HG03159 (cell line): ENCODE measurements around the gene GDF15.

ENCODE experiments used
- ATAC-seq: cut with Tn5 transposase; IDR thresholded peaks from one replicate; pipeline ENCODE4 v1.9.1; 2021; ENCODE audit warnings: mild to moderate bottlenecking, moderate library complexity; ENCODE audit not compliant: unreplicated experiment

Gene GDF15

DNA sequence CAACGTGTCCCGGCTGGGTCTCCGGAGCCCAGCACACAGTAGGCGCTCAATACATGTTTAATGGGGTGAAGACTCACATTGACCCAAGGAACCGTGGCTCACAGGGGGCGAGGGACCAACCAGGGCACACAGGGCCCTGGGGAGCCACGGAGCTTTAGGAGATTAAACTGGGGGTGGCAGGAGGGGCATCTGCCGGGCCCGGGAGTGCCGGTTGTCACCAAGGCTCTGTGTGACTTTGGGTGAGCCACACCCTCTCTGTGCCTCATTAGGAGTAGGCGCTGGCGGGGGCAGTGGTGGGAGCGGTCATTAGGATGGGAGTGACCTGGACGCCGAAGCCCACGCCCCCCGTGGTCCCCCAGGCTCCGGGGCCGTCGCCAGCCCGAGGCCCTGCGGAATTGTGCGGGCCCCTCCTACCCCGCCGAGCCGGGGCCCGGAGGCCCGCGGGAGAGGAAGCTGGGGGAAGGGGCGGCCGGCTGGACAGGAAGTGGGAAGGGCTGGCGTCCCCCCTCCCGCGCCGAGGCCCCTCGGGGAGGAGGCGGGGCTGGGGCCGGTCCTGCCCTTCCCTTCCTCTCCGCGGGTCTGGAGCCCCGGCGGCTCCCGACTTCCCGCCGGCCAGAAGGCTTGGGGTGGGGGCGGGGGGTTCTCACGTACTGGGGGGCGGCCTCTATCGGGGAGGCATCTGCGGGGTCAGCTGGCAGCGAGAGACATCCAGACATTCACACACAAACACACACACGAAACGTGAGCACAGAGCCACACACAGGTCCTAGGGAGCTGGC is 31.5 kb downstream of the GDF15 start:
- no peak for ATAC-seq

DNA sequence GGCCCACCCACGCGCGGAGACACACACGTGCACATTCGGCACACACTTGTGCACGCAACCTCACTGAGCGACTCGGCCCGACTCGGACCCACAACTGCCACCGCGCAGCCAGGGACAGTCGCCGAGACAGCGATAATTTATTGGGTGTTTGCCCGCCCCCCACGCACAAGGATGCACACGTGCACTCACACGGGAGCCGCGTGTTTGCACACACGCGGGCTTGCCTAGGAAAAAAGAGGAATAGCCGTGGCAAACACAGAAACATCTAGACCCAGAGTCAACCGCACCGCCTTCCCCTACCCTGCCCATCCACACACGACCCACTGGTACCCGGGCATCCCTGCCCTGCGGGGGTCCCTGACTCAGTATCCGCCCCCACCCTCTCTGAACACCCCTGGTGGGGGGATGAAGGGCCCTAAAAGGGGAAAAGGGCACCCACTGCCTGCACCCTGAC is 32.1 kb downstream of the GDF15 start:
- no peak for ATAC-seq

DNA sequence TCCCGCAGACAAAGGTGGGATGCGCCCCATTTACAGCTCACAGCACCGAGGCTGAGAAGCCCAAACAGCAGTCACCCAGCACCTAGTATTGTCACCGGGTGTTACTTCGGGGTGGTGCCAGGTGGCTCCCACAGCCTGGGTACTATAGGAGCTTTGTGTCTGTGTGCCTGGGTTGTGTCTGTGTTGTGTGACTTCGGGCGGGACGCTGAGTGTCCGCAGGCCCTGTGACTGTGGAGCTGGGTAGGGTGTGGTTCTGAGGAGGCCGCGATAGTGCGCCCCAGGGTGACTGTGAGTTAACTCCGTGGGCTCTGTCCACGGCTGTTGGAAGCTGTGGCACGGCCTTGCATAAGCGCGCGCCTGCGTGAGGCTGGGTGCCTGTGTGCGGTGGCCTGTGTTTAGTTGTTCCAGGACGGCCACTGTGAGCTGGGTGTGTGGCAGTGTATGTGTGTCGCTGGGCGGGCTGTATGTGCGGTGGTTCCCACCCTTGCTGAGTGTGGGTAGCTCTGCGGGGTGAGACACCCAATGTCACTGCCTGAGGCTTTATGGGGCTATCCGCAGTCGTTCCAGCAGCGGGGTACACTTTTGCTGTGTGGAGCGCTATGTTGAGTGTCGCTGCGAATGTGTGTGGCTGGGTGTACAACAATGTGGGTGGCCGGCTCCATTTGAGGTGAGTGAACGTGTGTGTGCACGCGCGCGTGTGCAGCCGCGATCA is 32.7 kb downstream of the GDF15 start:
- ATAC-seq, result no peak

DNA sequence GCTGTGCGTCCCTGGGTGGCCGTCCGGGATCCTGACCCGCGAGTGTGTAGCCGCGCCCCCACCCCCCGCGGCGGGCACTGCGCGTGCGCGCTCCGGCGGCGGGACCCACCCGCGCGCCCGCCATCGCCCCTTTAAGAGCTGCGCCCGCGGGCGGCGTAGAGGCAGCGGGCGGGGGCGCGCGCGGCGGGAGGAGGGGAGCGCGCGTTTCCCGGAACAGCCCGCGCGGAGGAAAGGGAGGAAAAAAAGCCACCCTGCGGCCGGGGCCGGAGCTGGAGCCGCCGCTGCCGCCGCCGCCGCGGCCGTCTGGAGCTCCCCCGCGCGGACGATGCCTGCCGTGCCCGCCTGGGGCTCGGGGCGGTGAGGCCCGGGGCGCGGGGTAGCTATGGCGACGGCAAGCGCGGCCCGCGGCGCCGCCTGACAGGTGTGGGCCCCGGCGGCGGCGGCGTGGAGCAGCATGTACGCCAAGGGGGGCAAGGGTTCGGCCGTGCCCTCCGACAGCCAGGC is 33.3 kb downstream of the GDF15 start, which contains the start of gene SSBP4:
Gene SSBP4 (plus strand): TSS at position 204 of the 504 bp plus-strand sequence. CDS start 251 bp downstream, at position 455.
- no peak for ATAC-seq

DNA sequence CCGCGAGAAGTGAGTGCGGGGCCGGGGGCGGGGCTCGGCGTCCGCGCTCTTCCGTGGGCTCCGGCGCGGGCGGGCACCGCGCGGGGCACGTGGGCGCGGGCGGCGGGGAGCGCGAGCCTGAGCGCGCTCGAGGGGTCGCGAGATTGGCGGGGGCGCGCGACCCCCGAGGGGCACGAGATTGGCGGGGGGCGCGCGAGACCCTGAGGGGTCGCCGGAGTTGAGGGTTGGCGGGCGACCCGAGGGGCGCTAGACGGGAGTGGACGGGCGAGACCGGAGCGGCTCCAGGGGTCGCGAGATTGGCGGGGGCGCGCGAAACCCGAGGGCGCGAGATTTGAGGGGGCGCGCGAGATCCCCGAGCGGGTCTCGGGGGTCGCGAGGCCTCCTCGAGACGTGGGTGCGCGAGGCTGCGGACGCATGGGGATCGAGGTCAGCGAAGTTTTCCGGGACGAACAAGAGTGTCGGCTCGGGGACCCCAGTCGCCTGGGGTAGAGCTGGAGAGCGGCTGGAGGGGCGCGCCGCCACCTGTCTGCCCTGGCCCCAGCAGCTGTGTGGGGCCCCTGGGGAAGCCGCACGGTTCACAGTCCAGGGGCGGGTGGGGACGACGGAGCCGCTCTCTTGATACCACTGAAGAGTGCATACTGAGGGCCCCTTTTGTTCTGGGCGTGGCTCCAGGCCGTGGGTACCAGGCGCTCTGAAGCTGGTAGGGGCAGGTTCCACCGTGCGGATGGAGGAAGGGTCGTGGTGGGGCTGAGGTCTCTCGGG is 33.9 kb downstream of the GDF15 start:
- no peak for ATAC-seq

DNA sequence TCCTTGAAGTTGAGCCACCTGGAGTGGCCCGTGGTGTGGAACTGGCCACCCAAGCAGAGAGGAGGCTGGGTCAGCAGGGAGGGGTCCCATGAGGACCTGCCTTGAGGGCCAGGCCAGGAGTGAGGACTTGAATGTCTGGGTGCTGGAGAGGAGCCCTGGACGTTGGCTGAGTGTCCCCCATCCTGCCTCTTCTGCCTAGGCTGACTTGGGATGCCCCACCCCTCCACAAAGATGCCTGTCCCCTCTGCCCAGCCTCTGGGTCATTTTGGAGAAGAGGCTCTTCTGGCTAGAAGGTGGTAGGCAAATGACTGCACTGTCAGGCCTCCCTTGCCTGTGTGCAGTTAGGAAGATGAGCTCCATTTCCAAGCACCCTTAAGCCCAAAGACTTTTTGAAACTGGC is 35.0 kb downstream of the GDF15 start:
- ATAC-seq, result no peak

DNA sequence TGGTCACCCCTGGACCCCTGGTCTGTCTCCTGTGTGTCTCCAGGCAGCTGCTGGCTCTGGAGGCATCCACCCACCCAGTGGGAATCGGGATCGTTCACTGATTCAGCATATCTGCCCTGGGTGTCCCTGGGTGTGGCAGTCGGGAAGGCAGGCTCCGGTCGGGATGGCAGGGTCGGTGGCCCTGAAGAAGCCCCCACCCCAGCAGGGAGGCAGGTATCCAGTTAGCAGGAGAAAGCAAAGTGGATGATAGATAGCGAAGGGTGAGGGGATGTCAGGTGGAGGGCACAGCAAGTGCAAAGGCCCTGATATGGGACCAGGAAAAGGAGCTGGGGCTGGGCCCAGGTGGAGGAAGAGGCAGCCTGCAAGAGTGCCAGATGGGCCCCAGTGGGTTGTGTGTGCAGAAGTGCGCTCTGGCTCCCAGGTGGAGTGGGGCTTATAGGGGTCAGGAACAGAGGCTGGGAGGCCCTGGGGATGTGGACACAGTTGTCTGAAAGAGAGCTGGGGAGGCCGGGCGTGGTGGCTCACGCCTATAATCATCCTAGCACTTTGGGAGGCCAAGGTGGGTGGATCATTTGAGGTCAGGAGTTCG is 35.5 kb downstream of the GDF15 start:
- ATAC-seq, result no peak

DNA sequence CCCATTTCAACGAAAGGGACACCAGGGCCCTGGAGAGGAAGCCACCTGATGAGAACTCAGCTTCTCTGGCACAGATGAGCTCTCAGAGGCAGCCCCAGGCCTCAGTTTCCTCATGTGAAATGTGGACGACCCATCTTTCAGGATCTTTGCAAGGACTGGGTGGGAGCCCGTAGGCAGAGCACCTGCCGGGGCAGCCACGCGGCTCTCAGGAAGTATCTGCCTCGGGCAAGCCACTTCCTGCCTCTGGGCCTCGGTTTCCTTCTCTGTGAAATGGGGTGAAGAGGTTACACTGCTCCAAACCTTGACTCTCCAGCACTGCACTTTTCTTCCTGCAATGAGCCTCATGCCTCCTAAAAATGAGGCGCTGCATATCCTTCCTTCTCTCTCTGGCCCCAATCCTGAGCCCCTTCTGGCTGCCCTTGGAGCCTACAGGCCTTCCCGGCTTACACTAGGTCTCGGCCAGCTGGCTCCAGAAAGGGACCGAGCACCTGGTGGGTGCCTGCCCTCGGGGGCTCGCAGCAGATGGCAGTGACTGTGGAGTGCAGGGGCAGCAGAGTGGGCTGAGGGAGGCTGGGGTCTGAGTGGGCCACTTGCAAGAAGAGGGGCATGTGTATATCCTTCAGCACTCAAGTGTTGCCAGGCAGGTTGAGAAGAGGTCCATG is 36.7 kb downstream of the GDF15 start:
- no peak for ATAC-seq

DNA sequence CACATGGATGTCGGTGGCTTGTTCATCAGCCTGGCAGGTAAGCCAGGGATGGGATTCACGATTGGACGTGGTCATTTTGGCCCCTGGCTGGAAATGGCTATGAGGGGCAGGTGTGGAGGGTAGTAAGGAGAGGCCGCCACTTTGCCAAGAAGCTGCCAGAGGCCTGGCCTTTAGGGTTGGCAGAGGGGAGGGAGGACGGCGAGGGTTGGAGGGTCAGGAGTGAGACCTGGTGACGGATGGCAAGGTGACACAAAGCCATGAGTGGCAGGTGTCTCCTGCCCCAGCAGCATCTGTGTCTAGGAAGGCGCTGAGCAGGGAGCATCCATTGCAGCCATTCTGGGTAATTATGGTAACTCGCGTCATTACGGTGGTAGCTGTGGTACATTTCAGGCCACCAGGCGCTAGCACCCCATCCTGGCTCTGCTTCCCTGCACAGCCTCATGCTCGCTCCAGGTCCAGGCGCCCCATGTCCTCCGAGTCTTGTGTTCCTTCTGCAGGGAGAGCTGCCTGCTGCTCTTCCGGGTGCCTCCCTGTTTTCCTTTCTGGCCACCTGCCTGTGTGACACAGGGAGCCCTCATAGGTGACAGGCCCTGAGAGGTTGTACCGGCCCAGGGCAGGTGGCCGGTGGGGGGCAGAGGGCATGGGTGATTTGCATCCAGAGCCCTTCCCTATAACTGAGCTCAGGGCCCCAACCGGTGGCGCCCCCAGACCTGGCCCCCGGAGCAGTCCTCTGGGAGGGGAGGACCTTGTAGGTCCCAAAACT is 37.5 kb downstream of the GDF15 start:
- ATAC-seq, result no peak

DNA sequence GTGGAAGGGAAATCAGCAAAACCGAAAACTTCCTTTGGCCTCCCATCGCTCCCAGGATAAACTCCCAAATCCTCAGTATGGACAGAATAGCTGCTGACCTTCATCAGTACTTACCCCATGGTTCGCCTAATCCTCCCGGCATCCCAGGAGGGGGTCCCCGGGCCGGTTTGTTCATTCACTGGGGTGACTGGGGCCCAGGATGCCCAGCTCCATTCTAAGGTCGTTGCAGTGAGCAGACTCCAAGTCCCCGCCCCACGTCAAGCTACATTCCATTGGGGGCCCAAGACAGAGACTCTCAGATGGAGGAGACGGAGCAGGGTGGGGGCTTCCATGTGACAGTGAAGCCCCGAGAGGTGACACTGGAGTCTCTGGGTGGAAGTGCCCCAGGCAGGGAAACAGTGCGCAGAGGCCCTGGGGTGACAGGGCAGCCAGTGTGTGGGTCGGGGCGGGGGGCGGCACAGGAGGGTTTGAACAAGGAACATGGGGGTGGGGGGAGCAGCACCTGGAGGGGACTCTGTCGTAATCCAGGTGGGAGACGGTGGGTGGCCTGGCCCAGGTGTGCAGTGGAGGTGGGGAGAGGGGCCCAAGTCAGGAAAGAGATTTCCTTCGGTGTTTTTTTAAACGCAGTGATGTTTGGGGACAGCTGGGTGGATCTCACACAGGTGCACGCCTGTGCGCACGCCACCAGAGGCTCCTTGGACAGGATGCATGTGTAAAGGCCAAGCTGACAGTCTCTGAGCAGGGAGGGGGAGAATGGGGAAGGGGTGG is 38.3 kb downstream of the GDF15 start:
- no peak for ATAC-seq

DNA sequence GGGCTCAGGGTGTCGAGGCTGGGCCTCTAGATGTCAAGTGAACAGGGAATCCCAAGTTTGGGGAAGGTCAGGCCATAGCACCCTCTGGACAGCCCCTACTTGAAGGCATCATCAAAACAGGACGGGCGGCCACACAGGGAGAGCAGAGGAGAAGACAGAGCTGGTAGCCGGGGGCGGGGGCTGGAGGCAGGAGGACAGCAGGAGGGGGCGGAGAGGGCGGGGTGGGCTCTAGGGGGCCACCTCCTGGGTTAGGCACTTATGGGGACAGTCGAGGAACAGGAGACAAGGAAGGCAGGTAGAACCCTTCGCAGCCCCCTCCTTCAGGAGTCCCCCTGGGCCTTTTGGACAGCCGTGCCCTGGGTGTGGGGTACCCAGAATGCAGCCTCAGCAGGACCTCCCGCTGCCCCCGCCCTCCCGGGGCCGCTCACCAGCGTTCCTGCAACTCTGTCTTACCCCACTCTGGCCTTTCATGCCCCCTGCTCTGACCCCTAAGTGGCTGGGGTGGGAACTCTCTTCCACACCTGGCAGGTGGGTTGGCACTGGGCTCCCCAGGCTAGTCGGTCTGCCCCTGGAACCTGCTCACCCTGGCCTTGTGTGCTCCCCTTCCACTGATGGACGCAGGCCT is 39.0 kb downstream of the GDF15 start:
- ATAC-seq, result no peak

DNA sequence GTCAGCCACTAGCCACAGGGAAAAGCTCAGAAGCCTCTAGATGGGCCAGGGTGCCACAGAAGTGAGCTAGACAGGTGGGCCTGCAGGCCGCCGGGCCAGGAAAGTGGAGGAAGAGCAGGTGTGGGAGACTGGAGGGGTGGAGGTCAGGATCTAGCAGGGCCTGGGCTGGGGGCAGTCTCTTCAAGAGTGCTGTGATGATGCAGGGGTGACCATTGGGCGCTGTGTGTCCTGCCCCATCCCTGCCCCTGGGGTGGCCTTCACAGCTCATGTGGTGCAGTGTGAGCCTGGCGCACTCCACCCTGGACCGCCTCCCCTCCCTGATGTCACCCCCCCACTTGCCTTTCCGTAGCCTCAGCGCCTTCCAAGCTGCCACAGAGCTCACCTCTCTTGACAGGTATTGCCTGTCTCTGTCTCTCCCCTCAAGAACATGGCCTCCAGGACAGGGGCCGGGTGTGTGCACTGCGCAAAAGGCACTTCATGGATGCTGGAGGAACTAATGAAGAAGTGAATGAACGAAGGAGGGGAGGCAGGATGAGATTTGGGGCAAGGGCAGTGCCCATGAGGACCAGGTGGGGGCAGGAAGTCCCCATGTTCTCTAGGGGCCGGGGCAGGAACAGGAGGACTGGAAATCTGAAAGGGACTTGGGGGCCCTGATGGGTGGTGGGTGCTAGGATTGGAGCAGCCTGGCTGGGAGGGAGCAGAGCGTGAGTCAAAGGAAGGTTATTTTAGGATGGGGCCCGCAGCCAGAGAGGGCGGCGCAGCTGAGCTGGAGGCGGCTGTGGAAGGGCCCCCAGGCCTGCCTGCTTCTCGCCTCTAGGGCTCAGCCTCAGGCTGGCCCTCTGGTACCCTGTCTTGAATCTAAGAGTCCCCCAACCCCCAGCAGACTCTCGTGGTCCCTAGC is 39.8 kb downstream of the GDF15 start:
- no peak for ATAC-seq

DNA sequence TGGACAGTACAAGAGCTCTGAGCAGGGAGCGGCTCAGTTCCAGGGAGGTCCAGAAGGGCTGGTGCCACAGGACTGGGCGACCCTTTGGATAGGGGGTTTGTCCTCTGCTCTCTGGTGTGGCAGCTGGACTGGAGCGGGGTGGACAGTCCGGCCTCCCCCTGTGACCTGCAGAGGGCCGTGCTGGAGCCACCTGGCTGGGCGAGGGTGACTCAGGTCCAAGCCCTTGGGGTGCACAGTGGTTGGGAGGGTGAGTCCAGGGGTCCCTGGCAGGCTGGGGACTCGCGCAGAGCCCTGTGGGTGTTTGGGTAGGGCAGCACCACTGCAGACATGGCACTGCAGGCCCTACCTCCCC is 40.4 kb downstream of the GDF15 start:
- ATAC-seq, result no peak

DNA sequence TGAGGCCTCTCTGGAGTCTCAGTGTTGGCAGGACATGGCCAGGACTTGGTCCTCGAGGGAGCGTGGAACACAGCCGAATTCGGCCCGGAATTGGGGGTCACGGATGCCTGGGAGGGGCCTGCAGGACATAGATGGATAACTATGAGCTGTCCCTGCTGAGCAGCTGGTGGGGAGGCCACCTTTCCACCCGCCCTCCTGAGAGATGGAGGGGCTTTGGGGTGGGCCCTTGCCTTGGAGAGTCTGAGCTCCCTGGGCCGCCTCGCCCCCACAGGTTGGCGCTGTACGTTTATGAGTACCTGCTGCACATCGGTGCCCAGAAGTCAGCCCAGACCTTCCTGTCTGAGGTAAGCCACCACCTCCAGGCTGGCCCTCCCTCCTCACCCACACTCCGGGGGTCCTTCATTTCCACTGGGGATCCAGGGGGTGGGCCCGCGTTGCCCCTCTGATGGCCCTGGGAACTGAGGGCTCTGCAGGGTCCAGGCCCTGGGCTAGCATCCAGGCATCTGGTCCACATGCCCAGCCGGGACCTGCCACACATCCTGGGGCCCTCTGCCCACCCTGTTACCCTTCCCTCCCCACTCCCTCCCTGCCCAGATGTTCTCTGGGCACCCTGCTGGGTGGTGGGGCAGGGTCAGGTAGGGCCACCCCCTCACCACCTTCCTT is 41.3 kb downstream of the GDF15 start:
- ATAC-seq, result no peak

DNA sequence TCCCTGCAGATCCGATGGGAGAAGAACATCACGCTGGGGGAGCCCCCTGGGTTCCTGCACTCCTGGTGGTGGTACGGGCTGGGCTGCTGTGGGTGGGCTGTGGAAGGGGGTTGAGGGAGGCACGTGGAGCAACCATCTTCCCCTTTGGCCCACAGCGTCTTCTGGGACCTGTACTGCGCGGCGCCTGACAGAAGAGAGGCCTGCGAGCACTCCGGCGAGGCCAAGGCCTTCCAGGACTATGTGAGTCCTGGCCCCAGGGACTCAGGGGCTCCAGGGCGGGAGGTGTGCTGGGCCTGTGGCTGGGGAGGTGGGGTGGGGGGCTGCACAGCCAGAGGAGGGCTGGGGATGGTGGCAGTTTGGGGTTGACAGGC is 41.8 kb downstream of the GDF15 start:
- ATAC-seq, result no peak

DNA sequence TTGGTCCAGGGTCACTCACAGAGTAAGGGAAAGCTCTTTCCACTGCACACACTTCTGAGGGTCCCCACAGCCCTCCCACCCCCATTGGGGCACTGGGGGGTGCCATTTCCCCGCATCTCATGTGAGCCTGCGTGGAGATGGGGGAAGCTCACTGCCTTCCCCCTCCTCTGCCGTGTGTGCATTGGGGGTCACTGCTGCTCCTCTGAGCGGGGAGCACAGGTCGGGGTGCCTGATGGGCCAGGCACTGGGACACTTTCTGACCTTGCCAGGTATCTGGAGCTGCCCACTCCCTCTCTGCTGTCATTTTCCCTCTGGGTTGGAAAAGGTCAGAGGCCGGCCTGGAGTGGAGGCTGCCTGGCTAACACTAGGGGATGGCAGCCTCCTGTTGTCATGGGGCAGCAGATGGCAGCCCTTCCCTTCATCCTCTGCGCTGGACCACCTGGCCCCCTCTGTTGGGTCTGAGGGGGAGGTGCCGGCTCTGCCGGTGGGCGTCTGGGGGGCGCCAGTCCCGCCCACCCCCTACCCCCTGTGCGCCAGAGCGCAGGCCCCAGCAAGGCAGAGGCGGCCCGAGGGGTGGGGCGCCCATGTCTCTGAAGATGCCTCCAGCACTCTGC is 42.3 kb downstream of the GDF15 start:
- no peak for ATAC-seq
